ENCODE data around the gene SRA1.

GRCh38 chr5:140591747-140592372 lies 34.6 kb upstream of the SRA1 start:
- TF ChIP-seq, protein P1, sequence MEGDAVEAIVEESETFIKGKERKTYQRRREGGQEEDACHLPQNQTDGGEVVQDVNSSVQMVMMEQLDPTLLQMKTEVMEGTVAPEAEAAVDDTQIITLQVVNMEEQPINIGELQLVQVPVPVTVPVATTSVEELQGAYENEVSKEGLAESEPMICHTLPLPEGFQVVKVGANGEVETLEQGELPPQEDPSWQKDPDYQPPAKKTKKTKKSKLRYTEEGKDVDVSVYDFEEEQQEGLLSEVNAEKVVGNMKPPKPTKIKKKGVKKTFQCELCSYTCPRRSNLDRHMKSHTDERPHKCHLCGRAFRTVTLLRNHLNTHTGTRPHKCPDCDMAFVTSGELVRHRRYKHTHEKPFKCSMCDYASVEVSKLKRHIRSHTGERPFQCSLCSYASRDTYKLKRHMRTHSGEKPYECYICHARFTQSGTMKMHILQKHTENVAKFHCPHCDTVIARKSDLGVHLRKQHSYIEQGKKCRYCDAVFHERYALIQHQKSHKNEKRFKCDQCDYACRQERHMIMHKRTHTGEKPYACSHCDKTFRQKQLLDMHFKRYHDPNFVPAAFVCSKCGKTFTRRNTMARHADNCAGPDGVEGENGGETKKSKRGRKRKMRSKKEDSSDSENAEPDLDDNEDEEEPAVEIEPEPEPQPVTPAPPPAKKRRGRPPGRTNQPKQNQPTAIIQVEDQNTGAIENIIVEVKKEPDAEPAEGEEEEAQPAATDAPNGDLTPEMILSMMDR (IDR thresholded peaks at IDR 0.05), result no peak
- no peak for TF ChIP-seq EZH2phosphoT487 (IDR thresholded peaks at IDR 0.05)

Data from neural progenitor cell (in vitro differentiated cells).